Measurements from ENCODE around the gene ASPSCR1.
A peak's percentile ranks its signal among the peaks of the same experiment; 100 is the strongest.

Gene ASPSCR1

GRCh38 chr17:81961087-81961511 is 16.3 kb upstream of the ASPSCR1 start, which contains the start of gene NOTUM:
TSS of gene NOTUM (minus strand) at chr17:81961187. CDS start at chr17:81960909, 278 bp downstream.
- Histone ChIP-seq H3K14ac (ENCODE audit: low read length in 2 of 2) (no peak within 1 kb of the TSS), H2BK5ac (ENCODE audit: low read depth, low read length, poor library complexity, severe bottlenecking) (no peak within 1 kb of the TSS), H3K79me1 (replicated peaks; ENCODE audit: low read length, poor library complexity, severe bottlenecking) (no peaks in the 10 kb centered on the region), H2AK5ac (ENCODE audit: low read length, severe bottlenecking) (no peak within 1 kb of the TSS), H2BK12ac (ENCODE audit: low read length in 2 of 2) (peak within 1 kb of the TSS in 1 of 2 experiments; percentile 47), H2AFZ (ENCODE audit: low read depth, low read length) (no peak within 1 kb of the TSS), H3K9ac (ENCODE audit: low read length) (no peak within 1 kb of the TSS), H3K27ac (ENCODE audit: low read length, poor library complexity, severe bottlenecking) (no peak within 1 kb of the TSS), H3K4me2 (ENCODE audit: low read length, poor library complexity, severe bottlenecking) (peak within 1 kb of the TSS; percentile 91), H3K4me3 (ENCODE audit: insufficient read depth in 1 of 2, low read depth in 1 of 2, low read length in 2 of 2) (peak within 1 kb of the TSS in 1 of 2 experiments; percentile 52), H4K8ac (ENCODE audit: low read length) (peak within 1 kb of the TSS; percentile 64), H3K36me3 (ENCODE audit: control insufficient read depth in 1 of 2, insufficient read depth in 2 of 2, low read depth in 1 of 2, low read length in 2 of 2) (peaks cover 0 to 2% of the 10 kb centered on the region in 2 experiments), H3K18ac (ENCODE audit: low read depth in 1 of 2, low read length in 2 of 2) (peak within 1 kb of the TSS in 1 of 2 experiments; percentile 41), H3K9me3 (ENCODE audit: control insufficient read depth, low read length) (no peaks in the 10 kb centered on the region), H3K23ac (ENCODE audit: low read length in 2 of 2) (peak within 1 kb of the TSS in 1 of 2 experiments; percentile 17), H4K91ac (ENCODE audit: low read length) (peak within 1 kb of the TSS; percentile 12), H3K27me3 (ENCODE audit: control insufficient read depth in 1 of 2, insufficient read depth in 1 of 2, low read length in 2 of 2) (peaks cover 41 to 76% of the 10 kb centered on the region in 2 experiments), H2BK15ac (ENCODE audit: low read depth, poor library complexity, severe bottlenecking) (peak within 1 kb of the TSS; percentile 21), H3K4ac (ENCODE audit: low read depth in 1 of 2, low read length in 2 of 2) (no peak within 1 kb of the TSS), H2BK120ac (ENCODE audit: low read depth, low read length) (no peak within 1 kb of the TSS), H3K4me1 (ENCODE audit: control insufficient read depth, insufficient read depth, low read depth, low read length) (peaks cover 29% of the 10 kb centered on the region)
- WGBS: 3% methylated on average over 32 of the region's 65 CpGs
- peak; percentile 50 for DNase-seq

DNA sequence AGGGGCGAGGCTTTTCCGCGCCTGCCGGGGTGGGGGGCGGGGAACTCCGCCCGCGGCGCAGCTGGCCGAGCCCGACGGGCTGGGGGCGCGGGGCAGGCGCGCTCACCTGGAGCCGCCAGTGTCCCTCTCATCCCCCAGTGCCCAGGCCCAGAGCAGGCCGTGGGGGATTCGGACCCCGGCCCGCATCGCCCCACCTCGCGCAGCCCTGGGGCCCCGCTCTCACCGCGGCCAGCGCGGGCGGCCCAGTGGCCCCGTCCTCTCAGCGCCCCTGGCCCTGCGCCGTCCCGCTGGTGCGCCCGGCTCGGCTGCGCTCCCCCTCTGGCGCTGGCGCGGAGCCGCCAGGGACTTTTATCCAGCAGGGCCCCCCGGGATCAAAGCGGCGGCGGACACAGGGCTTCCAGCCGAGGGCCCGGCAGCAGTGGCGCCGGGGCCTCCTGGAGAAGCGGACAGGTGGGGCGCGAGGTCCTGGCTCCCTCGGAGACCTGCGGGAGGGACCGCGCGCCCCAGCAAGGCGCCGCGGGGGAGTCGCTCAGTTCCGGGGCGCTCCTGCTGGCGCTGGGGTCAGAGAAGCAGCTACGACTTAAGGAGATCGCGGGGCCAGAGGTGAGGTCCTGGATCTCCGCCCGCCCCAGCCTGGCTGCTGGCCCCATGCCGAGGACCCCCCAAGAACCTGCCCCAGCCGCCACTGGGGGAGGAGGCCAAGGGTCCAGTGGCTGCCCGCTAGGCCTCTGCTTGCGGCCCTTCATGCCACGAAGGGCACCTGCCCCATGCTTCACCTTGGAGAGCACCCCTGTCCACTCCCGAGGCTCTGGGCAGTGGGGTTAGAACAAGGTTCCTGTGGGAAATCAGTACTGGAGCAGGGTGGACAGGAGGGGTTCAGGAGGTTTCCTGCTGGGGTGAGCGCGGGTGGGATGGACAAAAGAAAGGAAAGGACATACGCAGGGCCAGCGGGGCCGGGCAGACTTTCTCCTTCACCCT is 15.6 kb upstream of the ASPSCR1 start:
- no peaks in the 10 kb centered on the region for H3K9me3 ChIP-seq (ENCODE audit: control insufficient read depth, low read length)
- no peak overlapping the region for H2AFZ ChIP-seq (ENCODE audit: low read depth, low read length)
- H3K9ac ChIP-seq (ENCODE audit: low read length): no peak overlapping the region
- no peak overlapping the region for H4K8ac ChIP-seq (ENCODE audit: low read length)
- no peak overlapping the region for H2AK5ac ChIP-seq (ENCODE audit: low read length, severe bottlenecking)
- no peak overlapping the region for H3K23ac ChIP-seq (ENCODE audit: low read length in 2 of 2)
- peak overlapping the region in 1 of 2 experiments; percentile 32 for H2BK12ac ChIP-seq (ENCODE audit: low read length in 2 of 2)
- no peak overlapping the region for H3K18ac ChIP-seq (ENCODE audit: low read depth in 1 of 2, low read length in 2 of 2)
- no peak overlapping the region for H3K4me3 ChIP-seq (ENCODE audit: insufficient read depth in 1 of 2, low read depth in 1 of 2, low read length in 2 of 2)
- no peak overlapping the region for H2BK120ac ChIP-seq (ENCODE audit: low read depth, low read length)
- no peaks in the 10 kb centered on the region for H3K79me1 ChIP-seq (replicated peaks; ENCODE audit: low read length, poor library complexity, severe bottlenecking)
- no peak for DNase-seq
- H3K4ac ChIP-seq (ENCODE audit: low read depth in 1 of 2, low read length in 2 of 2): no peak overlapping the region
- peaks cover 32% of the 10 kb centered on the region for H3K4me1 ChIP-seq (ENCODE audit: control insufficient read depth, insufficient read depth, low read depth, low read length)
- H4K91ac ChIP-seq (ENCODE audit: low read length): peak overlapping the region; percentile 12
- peak overlapping the region; percentile 21 for H2BK15ac ChIP-seq (ENCODE audit: low read depth, poor library complexity, severe bottlenecking)
- H2BK5ac ChIP-seq (ENCODE audit: low read depth, low read length, poor library complexity, severe bottlenecking): no peak overlapping the region
- peaks cover 0 to 5% of the 10 kb centered on the region in 2 experiments for H3K36me3 ChIP-seq (ENCODE audit: control insufficient read depth in 1 of 2, insufficient read depth in 2 of 2, low read depth in 1 of 2, low read length in 2 of 2)
- no peak overlapping the region for H3K4me2 ChIP-seq (ENCODE audit: low read length, poor library complexity, severe bottlenecking)
- H3K27me3 ChIP-seq (ENCODE audit: control insufficient read depth in 1 of 2, insufficient read depth in 1 of 2, low read length in 2 of 2): peaks cover 44 to 70% of the 10 kb centered on the region in 2 experiments
- H3K27ac ChIP-seq (ENCODE audit: low read length, poor library complexity, severe bottlenecking): no peak overlapping the region
- 21% methylated on average over 69 of the region's 82 CpGs for WGBS
- no peak overlapping the region for H3K14ac ChIP-seq (ENCODE audit: low read length in 2 of 2)

GRCh38 chr17:81962499-81963441 is 14.7 kb upstream of the ASPSCR1 start:
- H4K8ac ChIP-seq (ENCODE audit: low read length): no peak overlapping the region
- no peak overlapping the region for H3K23ac ChIP-seq (ENCODE audit: low read length in 2 of 2)
- no peak overlapping the region for H2AK5ac ChIP-seq (ENCODE audit: low read length, severe bottlenecking)
- no peak overlapping the region for H3K9ac ChIP-seq (ENCODE audit: low read length)
- peaks cover 44 to 66% of the 10 kb centered on the region in 2 experiments for H3K27me3 ChIP-seq (ENCODE audit: control insufficient read depth in 1 of 2, insufficient read depth in 1 of 2, low read length in 2 of 2)
- peaks cover 0 to 5% of the 10 kb centered on the region in 2 experiments for H3K36me3 ChIP-seq (ENCODE audit: control insufficient read depth in 1 of 2, insufficient read depth in 2 of 2, low read depth in 1 of 2, low read length in 2 of 2)
- no peak for DNase-seq
- H3K4me1 ChIP-seq (ENCODE audit: control insufficient read depth, insufficient read depth, low read depth, low read length): peaks cover 40% of the 10 kb centered on the region
- no peak overlapping the region for H4K91ac ChIP-seq (ENCODE audit: low read length)
- no peaks in the 10 kb centered on the region for H3K9me3 ChIP-seq (ENCODE audit: control insufficient read depth, low read length)
- H3K18ac ChIP-seq (ENCODE audit: low read depth in 1 of 2, low read length in 2 of 2): no peak overlapping the region
- no peak overlapping the region for H2BK15ac ChIP-seq (ENCODE audit: low read depth, poor library complexity, severe bottlenecking)
- H2BK12ac ChIP-seq (ENCODE audit: low read length in 2 of 2): no peak overlapping the region
- no peak overlapping the region for H3K4ac ChIP-seq (ENCODE audit: low read depth in 1 of 2, low read length in 2 of 2)
- no peak overlapping the region for H2AFZ ChIP-seq (ENCODE audit: low read depth, low read length)
- H3K4me2 ChIP-seq (ENCODE audit: low read length, poor library complexity, severe bottlenecking): no peak overlapping the region
- no peaks in the 10 kb centered on the region for H3K79me1 ChIP-seq (replicated peaks; ENCODE audit: low read length, poor library complexity, severe bottlenecking)
- H3K4me3 ChIP-seq (ENCODE audit: insufficient read depth in 1 of 2, low read depth in 1 of 2, low read length in 2 of 2): no peak overlapping the region
- WGBS: 78% methylated on average over 37 of the region's 37 CpGs
- H3K14ac ChIP-seq (ENCODE audit: low read length in 2 of 2): no peak overlapping the region
- no peak overlapping the region for H3K27ac ChIP-seq (ENCODE audit: low read length, poor library complexity, severe bottlenecking)
- H2BK120ac ChIP-seq (ENCODE audit: low read depth, low read length): no peak overlapping the region
- no peak overlapping the region for H2BK5ac ChIP-seq (ENCODE audit: low read depth, low read length, poor library complexity, severe bottlenecking)

All from mesenchymal stem cell (in vitro differentiated cells and primary cell).